Vagina (tissue), 2 donors: ENCODE data around the gene TOMM20. TPM values are rescaled to one million over a fixed set of nuclear protein-coding genes. Genes with fewer than 3 reads are reported as not detected.

Experiments
- DNase-seq, 2 donors: peaks; one replicate each; pipeline ENCODE4 v3.0.0-alpha.2; 2017; ENCODE audit errors: extremely low spot score in 2 of 2
- H3K27ac ChIP-seq: fragments of 200-600 bp; sonication (generic); one replicate; pipeline ENCODE4 v1.5.1; 2019
- H3K27me3 ChIP-seq: fragments of 200-600 bp; sonication (generic); one replicate; pipeline ENCODE4 v1.5.1; 2019
- H3K36me3 ChIP-seq, 2 donors: fragments of 200-600 bp; sonication (generic); one replicate each; pipeline ENCODE4 v1.5.1; 2017 to 2019
- H3K4me1 ChIP-seq: fragments of 200-600 bp; sonication (generic); one replicate; pipeline ENCODE4 v1.5.1; 2019
- H3K4me3 ChIP-seq, 2 donors: fragments of 200-600 bp; sonication (generic); 1 replicate in 1 of 2; 2 replicates in 1 of 2; pipeline ENCODE4 v1.5.1; 2016 to 2019
- H3K9me3 ChIP-seq: fragments of 200-600 bp; sonication (generic); one replicate; pipeline ENCODE4 v1.5.1; 2019
- CTCF ChIP-seq, 3 experiments: fragments of 450-650 bp in 2 of 3; fragments of 200-600 bp in 1 of 3; sonication (generic) in 1 of 3; IDR thresholded peaks; one replicate each; pipeline ENCODE4 v1.5.1; 2017 to 2019; ENCODE audit warnings: antibody characterized with exemption in 3 of 3, mild to moderate bottlenecking in 2 of 3, moderate library complexity in 2 of 3
- POLR2A ChIP-seq, 2 donors: fragments of 450-650 bp; IDR thresholded peaks; one replicate each; pipeline ENCODE4 v1.6.1; 2017; ENCODE audit warnings: antibody characterized with exemption in 2 of 2, mild to moderate bottlenecking in 2 of 2, moderate library complexity in 2 of 2
- POLR2AphosphoS5 ChIP-seq, 2 donors: sonication (generic); formaldehyde crosslinking; IDR thresholded peaks; one replicate each; pipeline ENCODE4 v1.9.0; 2017; ENCODE audit warnings: antibody characterized with exemption in 2 of 2, mild to moderate bottlenecking in 2 of 2, low read depth in 1 of 2; ENCODE audit not compliant: insufficient read depth in 1 of 2
- intact Hi-C: fragments of 100-400 bp; cut with DNase I; formaldehyde crosslinking; loops from one replicate; pipeline ENCODE4 v1.15.1; 2023
- total RNA-seq: library from RNA; depleted of rRNA; stranded (reverse); fragments of >200 nt; gene quantifications from one replicate; pipeline ENCODE4 v1.2.3, GENCODE V29; 2016

Gene TOMM20
- total RNA-seq, 1 donor from 2014 or later, result 71.9 TPM

GRCh38 chr1:235112297-235113182 lies 16.1 kb downstream of the TOMM20 start:
- H3K9me3 ChIP-seq, result no peaks in the 10 kb centered on the region
- no peak for DNase-seq
- no peak for TF ChIP-seq POLR2A (IDR thresholded peaks at IDR 0.05)
- TF ChIP-seq POLR2AphosphoS5 (IDR thresholded peaks at IDR 0.05; ENCODE audit: insufficient read depth in 1 of 2, low read depth in 1 of 2), result no peak
- no peak for TF ChIP-seq CTCF (IDR thresholded peaks at IDR 0.05)
- no peak overlapping the region for H3K4me3 ChIP-seq
- H3K27ac ChIP-seq, result no peak overlapping the region
- H3K36me3 ChIP-seq, result peaks cover 0 to 55% of the 10 kb centered on the region in 2 donors
- no peaks in the 10 kb centered on the region for H3K27me3 ChIP-seq
- intact Hi-C loops, result no loop called here
- H3K4me1 ChIP-seq, result no peaks in the 10 kb centered on the region

- peak in 1 of 2 donors; percentile 6 for DNase-seq
- H3K4me1 ChIP-seq, result no peaks in the 10 kb centered on the region
- H3K4me3 ChIP-seq, result no peak overlapping the region
- no peaks in the 10 kb centered on the region for H3K27me3 ChIP-seq
- intact Hi-C loops, result no loop called here
- H3K9me3 ChIP-seq, result no peaks in the 10 kb centered on the region
- TF ChIP-seq POLR2A (IDR thresholded peaks at IDR 0.05), result no peak
- TF ChIP-seq CTCF (IDR thresholded peaks at IDR 0.05), result no peak
- TF ChIP-seq POLR2AphosphoS5 (IDR thresholded peaks at IDR 0.05; ENCODE audit: insufficient read depth in 1 of 2, low read depth in 1 of 2), result no peak
- no peak overlapping the region for H3K27ac ChIP-seq
- H3K36me3 ChIP-seq, result peaks cover 0 to 43% of the 10 kb centered on the region in 2 donors
Measured at GRCh38 chr1:235111107-235111506, 17.5 kb downstream of the TOMM20 start.

GRCh38 chr1:235108876-235109275 lies 19.8 kb downstream of the TOMM20 start:
- no peaks in the 10 kb centered on the region for H3K9me3 ChIP-seq
- H3K4me1 ChIP-seq, result peaks cover 7% of the 10 kb centered on the region
- intact Hi-C loops, result no loop called here
- no peak overlapping the region for H3K4me3 ChIP-seq
- H3K27me3 ChIP-seq, result no peaks in the 10 kb centered on the region
- peaks cover 0 to 34% of the 10 kb centered on the region in 2 donors for H3K36me3 ChIP-seq
- TF ChIP-seq CTCF (IDR thresholded peaks at IDR 0.05) (no peak), POLR2A (IDR thresholded peaks at IDR 0.05) (no peak), POLR2AphosphoS5 (IDR thresholded peaks at IDR 0.05; ENCODE audit: insufficient read depth in 1 of 2, low read depth in 1 of 2) (no peak)
- peak in 1 of 2 donors; percentile 65 for DNase-seq
- no peak overlapping the region for H3K27ac ChIP-seq

- H3K36me3 ChIP-seq, result peaks cover 0 to 28% of the 10 kb centered on the region in 2 donors
- TF ChIP-seq POLR2A (IDR thresholded peaks at IDR 0.05) (no peak), POLR2AphosphoS5 (IDR thresholded peaks at IDR 0.05; ENCODE audit: insufficient read depth in 1 of 2, low read depth in 1 of 2) (no peak), CTCF (IDR thresholded peaks at IDR 0.05) (no peak)
- peaks cover 14% of the 10 kb centered on the region for H3K4me1 ChIP-seq
- H3K27ac ChIP-seq, result no peak overlapping the region
- intact Hi-C loops, result no loop called here
- H3K9me3 ChIP-seq, result no peaks in the 10 kb centered on the region
- no peaks in the 10 kb centered on the region for H3K27me3 ChIP-seq
- no peak for DNase-seq
- H3K4me3 ChIP-seq, result no peak overlapping the region
Measured at GRCh38 chr1:235108185-235108593, 20.4 kb downstream of the TOMM20 start.
